ENCODE results near the gene TAS2R30. TPM values are rescaled to one million over a fixed set of nuclear protein-coding genes. Genes with fewer than 3 reads are reported as not detected.

TAS2R30 gene
- total and polyA plus RNA-seq, 4 donors: 0.18 to 12.0 (median 3.4) TPM; not detected in 1

GRCh38 chr12:11154400-11154925 is 20.0 kb upstream of the TAS2R30 start:
- WGBS: 97% methylated on average over 1 of the region's 1 CpG
- TF ChIP-seq FOXA2 (IDR thresholded peaks at IDR 0.05) (no peak), SP1 (IDR thresholded peaks at IDR 0.05) (no peak), FOXA1 (IDR thresholded peaks at IDR 0.05) (no peak), YY1 (IDR thresholded peaks at IDR 0.05) (no peak), TAF1 (conservative IDR thresholded peaks at IDR 0.05) (no peak), GABPA (IDR thresholded peaks at IDR 0.05 in 1 of 2, conservative IDR thresholded peaks at IDR 0.05 in 1 of 2) (no peak), EGR1 (IDR thresholded peaks at IDR 0.05; ENCODE audit: low read depth in 2 of 2) (no peak), HNF4G (IDR thresholded peaks at IDR 0.05) (no peak), CTCF (IDR thresholded peaks at IDR 0.05; ENCODE audit: low read depth, low read length, missing input control) (no peak)
- Histone ChIP-seq H3K27ac (ENCODE audit: low read depth in 1 of 2, low read length in 2 of 2) (no peak overlapping the region), H3K9me3 (ENCODE audit: control insufficient read depth in 4 of 4, low read length in 3 of 4) (no peaks in the 10 kb centered on the region), H3K9ac (ENCODE audit: low read depth in 1 of 2, low read length in 2 of 2) (no peak overlapping the region), H3K4me1 (ENCODE audit: control insufficient read depth in 4 of 4, insufficient read depth in 4 of 4, low read length in 3 of 4) (no peaks in the 10 kb centered on the region), H3K27me3 (ENCODE audit: control insufficient read depth in 4 of 4, insufficient read depth in 4 of 4, low read length in 3 of 4) (no peaks in the 10 kb centered on the region), H3K36me3 (ENCODE audit: control insufficient read depth in 4 of 4, insufficient read depth in 3 of 4, low read depth in 1 of 4, low read length in 3 of 4) (peaks cover 0 to 2% (median 0%) of the 10 kb centered on the region in 4 donors), H3K4me3 (ENCODE audit: low read depth in 1 of 3, low read length in 3 of 3) (no peak overlapping the region)
- no peak for DNase-seq (ENCODE audit: low spot score)

GRCh38 chr12:11152725-11153124 is 18.3 kb upstream of the TAS2R30 start:
- no peak overlapping the region for H3K27ac ChIP-seq (ENCODE audit: low read depth in 1 of 2, low read length in 2 of 2)
- H3K36me3 ChIP-seq (ENCODE audit: control insufficient read depth in 4 of 4, insufficient read depth in 3 of 4, low read depth in 1 of 4, low read length in 3 of 4): peaks cover 0 to 2% (median 0%) of the 10 kb centered on the region in 4 donors
- 97% methylated on average over 2 of the region's 2 CpGs for WGBS
- no peaks in the 10 kb centered on the region for H3K9me3 ChIP-seq (ENCODE audit: control insufficient read depth in 4 of 4, low read length in 3 of 4)
- DNase-seq (ENCODE audit: low spot score): no peak
- TF ChIP-seq SP1 (IDR thresholded peaks at IDR 0.05) (no peak), HNF4A (conservative IDR thresholded peaks at IDR 0.05) (no peak)
- no peak overlapping the region for H3K4me3 ChIP-seq (ENCODE audit: low read depth in 1 of 3, low read length in 3 of 3)
- no peak overlapping the region for H3K9ac ChIP-seq (ENCODE audit: low read depth in 1 of 2, low read length in 2 of 2)
- no peaks in the 10 kb centered on the region for H3K4me1 ChIP-seq (ENCODE audit: control insufficient read depth in 4 of 4, insufficient read depth in 4 of 4, low read length in 3 of 4)
- no peaks in the 10 kb centered on the region for H3K27me3 ChIP-seq (ENCODE audit: control insufficient read depth in 4 of 4, insufficient read depth in 4 of 4, low read length in 3 of 4)

GRCh38 chr12:11150832-11151231 is 16.4 kb upstream of the TAS2R30 start:
- no peak overlapping the region for H3K4me3 ChIP-seq (ENCODE audit: low read depth in 1 of 3, low read length in 3 of 3)
- peaks cover 0 to 2% (median 0%) of the 10 kb centered on the region in 4 donors for H3K36me3 ChIP-seq (ENCODE audit: control insufficient read depth in 4 of 4, insufficient read depth in 3 of 4, low read depth in 1 of 4, low read length in 3 of 4)
- no peaks in the 10 kb centered on the region for H3K4me1 ChIP-seq (ENCODE audit: control insufficient read depth in 4 of 4, insufficient read depth in 4 of 4, low read length in 3 of 4)
- WGBS: 29% methylated on average over 1 of the region's 1 CpG
- no peak overlapping the region for H3K27ac ChIP-seq (ENCODE audit: low read depth in 1 of 2, low read length in 2 of 2)
- DNase-seq (ENCODE audit: low spot score): no peak
- H3K9me3 ChIP-seq (ENCODE audit: control insufficient read depth in 4 of 4, low read length in 3 of 4): no peaks in the 10 kb centered on the region
- no peak for TF ChIP-seq GABPA (IDR thresholded peaks at IDR 0.05 in 1 of 2, conservative IDR thresholded peaks at IDR 0.05 in 1 of 2)
- H3K9ac ChIP-seq (ENCODE audit: low read depth in 1 of 2, low read length in 2 of 2): no peak overlapping the region
- no peaks in the 10 kb centered on the region for H3K27me3 ChIP-seq (ENCODE audit: control insufficient read depth in 4 of 4, insufficient read depth in 4 of 4, low read length in 3 of 4)

- Histone ChIP-seq H3K4me3 (ENCODE audit: low read depth in 1 of 3, low read length in 3 of 3) (no peak overlapping the region), H3K9ac (ENCODE audit: low read depth in 1 of 2, low read length in 2 of 2) (no peak overlapping the region), H3K27ac (ENCODE audit: low read depth in 1 of 2, low read length in 2 of 2) (no peak overlapping the region), H3K27me3 (ENCODE audit: control insufficient read depth in 4 of 4, insufficient read depth in 4 of 4, low read length in 3 of 4) (no peaks in the 10 kb centered on the region), H3K9me3 (ENCODE audit: control insufficient read depth in 4 of 4, low read length in 3 of 4) (peaks cover 0 to 9% (median 0%) of the 10 kb centered on the region in 4 donors), H3K36me3 (ENCODE audit: control insufficient read depth in 4 of 4, insufficient read depth in 3 of 4, low read depth in 1 of 4, low read length in 3 of 4) (no peaks in the 10 kb centered on the region), H3K4me1 (ENCODE audit: control insufficient read depth in 4 of 4, insufficient read depth in 4 of 4, low read length in 3 of 4) (no peaks in the 10 kb centered on the region)
- DNase-seq (ENCODE audit: low spot score): no peak
- WGBS: 99% methylated on average over 1 of the region's 1 CpG
- TF ChIP-seq ATF3 (IDR thresholded peaks at IDR 0.05) (no peak), MAX (IDR thresholded peaks at IDR 0.05) (no peak), GABPA (IDR thresholded peaks at IDR 0.05 in 1 of 2, conservative IDR thresholded peaks at IDR 0.05 in 1 of 2) (no peak), SP1 (IDR thresholded peaks at IDR 0.05) (no peak), HNF4A (conservative IDR thresholded peaks at IDR 0.05) (no peak), REST (IDR thresholded peaks at IDR 0.05) (no peak), CTCF (IDR thresholded peaks at IDR 0.05; ENCODE audit: low read depth, low read length, missing input control) (no peak), RXRA (IDR thresholded peaks at IDR 0.05) (no peak), NR2F2 (IDR thresholded peaks at IDR 0.05) (no peak)
Observed at GRCh38 chr12:11147420-11147819, 13.0 kb upstream of the TAS2R30 start.
